AG04450 (cell line): ENCODE measurements around the gene LPIN2. TPM values are rescaled to one million over a fixed set of nuclear protein-coding genes. Genes with fewer than 3 reads are reported as not detected.

Experiments used
- CTCF ChIA-PET: fragments of 300-600, 350-600 bp; formaldehyde crosslinking; extraction: SDS; loops from one replicate; lab custom pipeline; 2022; ENCODE audit warnings: antibody characterized with exemption, inconsistent platforms; lab: Charles Lee
- POLR2A ChIA-PET: fragments of 350-600 bp; formaldehyde crosslinking; extraction: SDS; loops from one replicate; lab custom pipeline; 2021; ENCODE audit warnings: antibody characterized with exemption, inconsistent platforms; lab: Yijun Ruan, JAX
- DNase-seq: peaks from one replicate; pipeline ENCODE4 v3.0.0-alpha.2; 2011; ENCODE audit warnings: low read depth, low spot score
- H3K27ac ChIP-seq: one replicate; pipeline ENCODE4 v1.5.1; 2012; ENCODE audit warnings: low read depth, low read length, control low read depth
- H3K27me3 ChIP-seq: one replicate; pipeline ENCODE4 v1.6.0; 2012; ENCODE audit warnings: low read length; ENCODE audit not compliant: control insufficient read depth, insufficient read depth
- H3K4me3 ChIP-seq: 2 replicates; pipeline ENCODE4 v1.5.1; 2011; ENCODE audit warnings: mild to moderate bottlenecking, low read depth, low read length, control low read depth
- H3K9me3 ChIP-seq: 2 replicates; pipeline ENCODE4 v1.5.1; 2012; ENCODE audit warnings: low read length; ENCODE audit not compliant: control insufficient read depth, insufficient read depth
- CTCF ChIP-seq: IDR thresholded peaks from 2 replicates; pipeline ENCODE4 v1.5.1; 2011; ENCODE audit warnings: low read depth, low read length, control low read depth, inconsistent platforms
- polyA plus RNA-seq: library from polyadenylated mRNA; depleted of rRNA; stranded (reverse); fragments of >200 nt; gene quantifications from 2 replicates; pipeline ENCODE4 v1.2.3, GENCODE V29; 2011

Gene LPIN2
- polyA plus RNA-seq, 1 experiment = 46.7 TPM

DNA sequence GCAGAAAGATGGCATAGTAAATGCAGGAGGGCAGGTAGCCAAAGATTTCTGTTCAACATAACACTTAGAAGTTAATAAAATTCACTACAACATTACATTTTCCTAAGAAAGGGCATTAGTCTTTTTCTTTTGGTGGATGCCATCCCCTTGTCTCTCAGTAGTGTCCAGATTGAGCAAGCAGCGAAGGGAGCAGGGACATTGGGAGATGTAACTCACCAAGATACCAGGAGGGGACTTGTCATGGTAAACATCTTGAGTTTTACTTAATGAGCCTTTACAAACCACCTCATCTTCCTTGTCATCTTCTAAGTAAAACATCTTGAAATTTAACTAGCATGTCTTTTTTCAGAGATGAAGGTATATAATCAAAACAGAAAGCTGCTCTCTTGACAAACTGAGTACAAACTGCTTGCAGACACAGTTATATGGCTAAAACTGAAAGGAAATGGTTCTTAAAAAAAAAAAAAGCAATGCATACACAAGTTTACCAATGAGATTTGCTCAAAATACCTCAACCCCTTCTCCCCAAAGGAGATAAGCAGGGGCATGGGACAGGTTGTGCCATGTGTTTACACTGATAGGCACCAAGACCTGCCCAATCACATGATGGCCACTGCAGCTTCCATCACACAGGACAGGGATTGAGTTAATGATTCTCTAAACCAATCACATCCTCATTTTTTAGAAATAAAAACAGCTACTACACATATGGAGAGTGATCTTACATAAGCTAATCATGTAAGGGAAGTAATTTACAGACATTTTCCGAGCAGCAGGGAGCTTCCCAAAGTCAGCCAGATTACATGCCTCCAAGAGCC is 30.3 kb downstream of the LPIN2 start:
- TF ChIP-seq CTCF = no peak
- ChIA-PET CTCF (interaction anchor here (1.0 kb wide), 1 partner anchor 146 kb away, joined by 3 read pairs; no protein-coding TSS in a partner anchor), POLR2A (no interaction called here)

DNA sequence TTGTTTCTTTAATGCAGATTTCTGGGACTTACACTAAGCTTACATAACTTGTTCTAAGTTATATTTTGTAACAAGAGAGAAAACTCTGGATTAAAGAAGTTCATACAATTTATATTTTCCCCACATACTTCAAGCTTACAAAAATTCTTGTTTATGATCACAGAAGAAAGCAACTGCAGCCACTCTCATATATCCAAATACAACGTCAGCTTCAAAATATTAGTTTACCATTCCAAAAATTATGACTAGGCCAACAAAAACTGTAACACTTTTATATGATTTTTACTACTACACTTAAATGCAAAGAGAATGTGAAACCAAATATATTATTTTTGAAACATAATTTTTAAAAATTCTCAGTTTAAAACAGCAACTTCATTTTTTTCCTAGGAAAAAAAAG is 30.9 kb downstream of the LPIN2 start:
- Histone ChIP-seq H3K27me3 (no peaks in the 10 kb centered on the region), H3K9me3 (no peaks in the 10 kb centered on the region), H3K4me3 (no peak overlapping the region), H3K27ac (no peak overlapping the region)
- no peak for TF ChIP-seq CTCF
- CTCF ChIA-PET = interaction anchor here (1.0 kb wide), 1 partner anchor 147 kb away, joined by 3 read pairs; no protein-coding TSS in a partner anchor
- DNase-seq = no peak
- POLR2A ChIA-PET = interaction anchor here (0.6 kb wide), 1 partner anchor 218 kb away, joined by 3 read pairs; no protein-coding TSS in a partner anchor

More for the DNA sequence above, 30.3 kb downstream of the LPIN2 start:
- Histone ChIP-seq H3K4me3 (no peak overlapping the region), H3K27ac (no peak overlapping the region), H3K27me3 (no peaks in the 10 kb centered on the region), H3K9me3 (no peaks in the 10 kb centered on the region)
- no peak for DNase-seq

DNA sequence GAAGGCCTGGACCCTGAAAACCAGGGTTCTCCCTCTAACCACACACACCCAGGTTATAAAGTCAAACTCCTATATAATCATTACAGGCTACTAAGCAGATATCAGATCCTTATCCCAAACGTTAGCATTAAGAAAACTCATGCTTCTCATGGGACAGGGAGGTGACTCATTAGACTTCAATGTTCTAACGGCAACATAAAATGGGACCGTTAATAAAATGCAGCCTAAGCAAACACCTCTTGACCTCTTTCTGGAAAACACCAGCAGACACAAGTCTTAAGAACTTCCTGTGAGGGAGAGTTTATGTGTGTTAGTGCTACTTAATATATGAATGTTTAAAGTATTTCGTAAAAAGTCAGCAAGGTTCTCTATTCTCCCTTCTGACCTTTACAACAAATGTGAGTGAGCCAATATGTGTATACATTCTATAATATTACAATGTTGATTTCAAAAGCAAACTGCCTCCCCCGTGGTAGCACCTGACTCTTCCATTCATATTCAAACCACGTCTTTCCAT is 31.7 kb downstream of the LPIN2 start:
- Histone ChIP-seq H3K4me3 (no peak overlapping the region; the same call in 1 of the 2 replicates), H3K9me3 (no peaks in the 10 kb centered on the region), H3K27me3 (no peaks in the 10 kb centered on the region), H3K27ac (peak overlapping the region; percentile 66)
- TF ChIP-seq CTCF = no peak
- ChIA-PET CTCF (interaction anchor here (1.0 kb wide), 1 partner anchor 148 kb away, joined by 3 read pairs; no protein-coding TSS in a partner anchor), POLR2A (interaction anchor here (0.6 kb wide), 1 partner anchor 219 kb away, joined by 3 read pairs; no protein-coding TSS in a partner anchor)
- DNase-seq = peak; percentile 72

GRCh38 chr18:2979871-2980790 is 32.8 kb downstream of the LPIN2 start:
- no peak for DNase-seq
- H3K9me3 ChIP-seq = no peaks in the 10 kb centered on the region
- H3K27ac ChIP-seq = no peak overlapping the region
- ChIA-PET CTCF (interaction anchor here (0.7 to 1.7 kb wide), 2 partner anchors 32 to 149 kb away, joined by 4 read pairs; no protein-coding TSS in a partner anchor), POLR2A (no interaction called here)
- no peaks in the 10 kb centered on the region for H3K27me3 ChIP-seq
- no peak for TF ChIP-seq CTCF
- H3K4me3 ChIP-seq = no peak overlapping the region
